ENCODE results near the gene PDE4D.

DNA sequence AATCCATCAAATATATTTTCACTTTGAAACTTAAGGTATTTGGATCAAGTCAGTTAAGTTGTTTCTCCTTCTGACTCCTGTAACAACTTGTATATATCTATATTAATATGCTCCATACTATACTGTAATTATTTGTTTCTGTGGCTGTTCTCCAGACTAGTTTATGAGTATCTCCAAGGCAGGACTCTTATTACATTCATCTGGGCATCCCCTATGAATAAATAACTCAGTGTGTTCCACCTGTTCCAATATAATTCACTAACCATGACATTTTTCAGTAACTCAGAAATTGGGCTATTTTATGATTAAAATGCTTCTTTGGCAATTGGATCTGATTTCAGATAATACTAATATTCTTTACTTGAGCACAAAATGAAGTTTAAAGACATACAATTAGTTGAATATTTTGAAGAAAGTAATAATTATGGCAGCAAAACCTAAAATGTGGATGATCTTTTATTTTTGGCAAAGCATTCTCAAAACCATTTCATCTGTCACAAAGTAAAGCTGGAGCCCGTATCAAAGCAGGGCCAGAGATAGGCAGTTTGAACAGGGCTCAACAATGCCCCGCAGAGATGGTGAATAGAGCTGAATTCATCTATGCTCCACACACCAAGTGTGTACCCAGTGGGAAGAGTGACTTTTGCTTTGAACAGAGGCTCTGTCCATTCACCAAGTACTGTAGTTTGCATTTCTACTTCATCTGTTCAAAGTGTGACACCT, 314.3 kb downstream of the PDE4D start:
- TF ChIP-seq, protein P1, sequence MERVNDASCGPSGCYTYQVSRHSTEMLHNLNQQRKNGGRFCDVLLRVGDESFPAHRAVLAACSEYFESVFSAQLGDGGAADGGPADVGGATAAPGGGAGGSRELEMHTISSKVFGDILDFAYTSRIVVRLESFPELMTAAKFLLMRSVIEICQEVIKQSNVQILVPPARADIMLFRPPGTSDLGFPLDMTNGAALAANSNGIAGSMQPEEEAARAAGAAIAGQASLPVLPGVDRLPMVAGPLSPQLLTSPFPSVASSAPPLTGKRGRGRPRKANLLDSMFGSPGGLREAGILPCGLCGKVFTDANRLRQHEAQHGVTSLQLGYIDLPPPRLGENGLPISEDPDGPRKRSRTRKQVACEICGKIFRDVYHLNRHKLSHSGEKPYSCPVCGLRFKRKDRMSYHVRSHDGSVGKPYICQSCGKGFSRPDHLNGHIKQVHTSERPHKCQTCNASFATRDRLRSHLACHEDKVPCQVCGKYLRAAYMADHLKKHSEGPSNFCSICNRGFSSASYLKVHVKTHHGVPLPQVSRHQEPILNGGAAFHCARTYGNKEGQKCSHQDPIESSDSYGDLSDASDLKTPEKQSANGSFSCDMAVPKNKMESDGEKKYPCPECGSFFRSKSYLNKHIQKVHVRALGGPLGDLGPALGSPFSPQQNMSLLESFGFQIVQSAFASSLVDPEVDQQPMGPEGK (CRISPR knock-in tag; IDR thresholded peaks at IDR 0.05; ENCODE audit: borderline replicate concordance): no peak
- TF ChIP-seq ZFP3 (CRISPR knock-in tag; IDR thresholded peaks at IDR 0.05): no peak
- TF ChIP-seq ZNF70 (CRISPR knock-in tag; IDR thresholded peaks at IDR 0.05): no peak
- TF ChIP-seq, protein P2, sequence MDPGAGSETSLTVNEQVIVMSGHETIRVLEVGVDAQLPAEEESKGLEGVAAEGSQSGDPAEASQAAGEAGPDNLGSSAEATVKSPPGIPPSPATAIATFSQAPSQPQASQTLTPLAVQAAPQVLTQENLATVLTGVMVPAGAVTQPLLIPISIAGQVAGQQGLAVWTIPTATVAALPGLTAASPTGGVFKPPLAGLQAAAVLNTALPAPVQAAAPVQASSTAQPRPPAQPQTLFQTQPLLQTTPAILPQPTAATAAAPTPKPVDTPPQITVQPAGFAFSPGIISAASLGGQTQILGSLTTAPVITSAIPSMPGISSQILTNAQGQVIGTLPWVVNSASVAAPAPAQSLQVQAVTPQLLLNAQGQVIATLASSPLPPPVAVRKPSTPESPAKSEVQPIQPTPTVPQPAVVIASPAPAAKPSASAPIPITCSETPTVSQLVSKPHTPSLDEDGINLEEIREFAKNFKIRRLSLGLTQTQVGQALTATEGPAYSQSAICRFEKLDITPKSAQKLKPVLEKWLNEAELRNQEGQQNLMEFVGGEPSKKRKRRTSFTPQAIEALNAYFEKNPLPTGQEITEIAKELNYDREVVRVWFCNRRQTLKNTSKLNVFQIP (CRISPR knock-in tag; IDR thresholded peaks at IDR 0.05; ENCODE audit: borderline replicate concordance, low read depth): no peak
- no peak for TF ChIP-seq TOX (CRISPR knock-in tag; IDR thresholded peaks at IDR 0.05; ENCODE audit: borderline replicate concordance)
- TF ChIP-seq ARNTL (CRISPR knock-in tag; IDR thresholded peaks at IDR 0.05; ENCODE audit: borderline replicate concordance, low read depth): no peak

Data from SK-N-SH treated with all-trans-retinoic acid at 6 μM for 48 hours (cell line).